ENCODE results near the gene CIAO3. TPM values are rescaled to one million over a fixed set of nuclear protein-coding genes. Genes with fewer than 3 reads are reported as not detected.

CIAO3 gene
- polyA plus RNA-seq, 1 donor from 2014 or later = 57.8 TPM

DNA sequence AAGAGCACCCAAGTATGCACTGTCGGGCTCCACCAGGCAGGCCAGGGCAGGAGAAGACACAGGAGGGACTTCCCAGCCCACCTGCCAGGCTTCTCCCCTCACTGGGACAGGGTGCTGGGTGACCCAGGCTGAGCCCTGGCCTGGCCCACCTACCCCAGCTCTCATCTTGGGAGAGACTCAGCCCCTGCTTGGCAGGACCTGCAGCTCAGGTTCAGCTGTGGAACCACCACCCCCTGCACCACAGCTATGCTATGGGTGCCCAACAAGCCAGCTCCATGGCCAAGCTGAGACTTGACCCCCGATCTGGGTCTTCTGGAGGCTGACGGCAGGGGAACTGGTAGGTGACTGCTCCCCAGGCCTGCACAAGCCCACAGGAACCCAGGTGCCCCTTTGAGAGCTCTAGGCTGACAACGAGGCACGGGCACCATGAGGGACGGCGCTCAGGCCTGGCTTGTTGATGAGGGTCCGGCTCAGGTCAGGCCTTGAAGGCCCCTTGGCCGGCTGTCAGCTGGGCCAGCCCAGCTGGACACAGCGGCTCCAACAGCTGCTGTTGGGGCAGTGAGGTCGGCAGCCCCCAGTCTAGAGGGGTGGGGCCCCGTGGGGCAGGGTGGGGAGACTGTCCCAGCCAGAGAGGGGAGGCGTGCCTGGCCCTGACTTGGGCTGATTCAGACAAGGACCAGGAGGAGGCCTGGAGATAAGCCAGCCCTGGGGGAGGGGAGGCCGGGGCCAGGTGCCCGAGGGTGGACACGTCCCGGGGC is 42.8 kb upstream of the CIAO3 start:
- no peak overlapping the region for H3K4me3 ChIP-seq (ENCODE audit: low read length)
- no peak overlapping the region for H3K9ac ChIP-seq (ENCODE audit: low read length)
- no peaks in the 10 kb centered on the region for H3F3A ChIP-seq (ENCODE audit: insufficient read depth, low read length, poor library complexity, severe bottlenecking)
- no peak overlapping the region for H2AFZ ChIP-seq (ENCODE audit: low read depth, low read length)
- H3K9me3 ChIP-seq (ENCODE audit: low read length) = no peaks in the 10 kb centered on the region
- no peak overlapping the region for H3K4me2 ChIP-seq (ENCODE audit: low read length)
- H3K36me3 ChIP-seq (ENCODE audit: insufficient read depth, low read length) = no peaks in the 10 kb centered on the region
- no peak overlapping the region for H3K27ac ChIP-seq (ENCODE audit: low read length)
- peaks cover 4% of the 10 kb centered on the region for H3K79me2 ChIP-seq (replicated peaks; ENCODE audit: insufficient read depth, low read length)
- TF ChIP-seq RAD21 (conservative IDR thresholded peaks at IDR 0.05) (no peak), POLR2AphosphoS5 (IDR thresholded peaks at IDR 0.05) (no peak), TAF1 (IDR thresholded peaks at IDR 0.05; ENCODE audit: low read depth) (no peak), MXI1 (conservative IDR thresholded peaks at IDR 0.05; ENCODE audit: poor library complexity, severe bottlenecking) (no peak), SMC3 (conservative IDR thresholded peaks at IDR 0.05; ENCODE audit: poor library complexity) (no peak), EP300 (conservative IDR thresholded peaks at IDR 0.05; ENCODE audit: poor library complexity, severe bottlenecking) (no peak), EZH2 (IDR thresholded peaks at IDR 0.05; ENCODE audit: borderline replicate concordance, insufficient read depth, low read length, poor library complexity, severe bottlenecking) (no peak)
- TF ChIP-seq, protein P1, sequence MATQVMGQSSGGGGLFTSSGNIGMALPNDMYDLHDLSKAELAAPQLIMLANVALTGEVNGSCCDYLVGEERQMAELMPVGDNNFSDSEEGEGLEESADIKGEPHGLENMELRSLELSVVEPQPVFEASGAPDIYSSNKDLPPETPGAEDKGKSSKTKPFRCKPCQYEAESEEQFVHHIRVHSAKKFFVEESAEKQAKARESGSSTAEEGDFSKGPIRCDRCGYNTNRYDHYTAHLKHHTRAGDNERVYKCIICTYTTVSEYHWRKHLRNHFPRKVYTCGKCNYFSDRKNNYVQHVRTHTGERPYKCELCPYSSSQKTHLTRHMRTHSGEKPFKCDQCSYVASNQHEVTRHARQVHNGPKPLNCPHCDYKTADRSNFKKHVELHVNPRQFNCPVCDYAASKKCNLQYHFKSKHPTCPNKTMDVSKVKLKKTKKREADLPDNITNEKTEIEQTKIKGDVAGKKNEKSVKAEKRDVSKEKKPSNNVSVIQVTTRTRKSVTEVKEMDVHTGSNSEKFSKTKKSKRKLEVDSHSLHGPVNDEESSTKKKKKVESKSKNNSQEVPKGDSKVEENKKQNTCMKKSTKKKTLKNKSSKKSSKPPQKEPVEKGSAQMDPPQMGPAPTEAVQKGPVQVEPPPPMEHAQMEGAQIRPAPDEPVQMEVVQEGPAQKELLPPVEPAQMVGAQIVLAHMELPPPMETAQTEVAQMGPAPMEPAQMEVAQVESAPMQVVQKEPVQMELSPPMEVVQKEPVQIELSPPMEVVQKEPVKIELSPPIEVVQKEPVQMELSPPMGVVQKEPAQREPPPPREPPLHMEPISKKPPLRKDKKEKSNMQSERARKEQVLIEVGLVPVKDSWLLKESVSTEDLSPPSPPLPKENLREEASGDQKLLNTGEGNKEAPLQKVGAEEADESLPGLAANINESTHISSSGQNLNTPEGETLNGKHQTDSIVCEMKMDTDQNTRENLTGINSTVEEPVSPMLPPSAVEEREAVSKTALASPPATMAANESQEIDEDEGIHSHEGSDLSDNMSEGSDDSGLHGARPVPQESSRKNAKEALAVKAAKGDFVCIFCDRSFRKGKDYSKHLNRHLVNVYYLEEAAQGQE (IDR thresholded peaks at IDR 0.05; ENCODE audit: borderline replicate concordance) = no peak
- TF ChIP-seq, protein P2, sequence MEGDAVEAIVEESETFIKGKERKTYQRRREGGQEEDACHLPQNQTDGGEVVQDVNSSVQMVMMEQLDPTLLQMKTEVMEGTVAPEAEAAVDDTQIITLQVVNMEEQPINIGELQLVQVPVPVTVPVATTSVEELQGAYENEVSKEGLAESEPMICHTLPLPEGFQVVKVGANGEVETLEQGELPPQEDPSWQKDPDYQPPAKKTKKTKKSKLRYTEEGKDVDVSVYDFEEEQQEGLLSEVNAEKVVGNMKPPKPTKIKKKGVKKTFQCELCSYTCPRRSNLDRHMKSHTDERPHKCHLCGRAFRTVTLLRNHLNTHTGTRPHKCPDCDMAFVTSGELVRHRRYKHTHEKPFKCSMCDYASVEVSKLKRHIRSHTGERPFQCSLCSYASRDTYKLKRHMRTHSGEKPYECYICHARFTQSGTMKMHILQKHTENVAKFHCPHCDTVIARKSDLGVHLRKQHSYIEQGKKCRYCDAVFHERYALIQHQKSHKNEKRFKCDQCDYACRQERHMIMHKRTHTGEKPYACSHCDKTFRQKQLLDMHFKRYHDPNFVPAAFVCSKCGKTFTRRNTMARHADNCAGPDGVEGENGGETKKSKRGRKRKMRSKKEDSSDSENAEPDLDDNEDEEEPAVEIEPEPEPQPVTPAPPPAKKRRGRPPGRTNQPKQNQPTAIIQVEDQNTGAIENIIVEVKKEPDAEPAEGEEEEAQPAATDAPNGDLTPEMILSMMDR (IDR thresholded peaks at IDR 0.05; ENCODE audit: poor library complexity, severe bottlenecking) = no peak
- no peaks in the 10 kb centered on the region for H4K20me1 ChIP-seq (ENCODE audit: insufficient read depth)
- H3K27me3 ChIP-seq (ENCODE audit: insufficient read depth, low read depth, low read length) = no peaks in the 10 kb centered on the region
- H3K9me2 ChIP-seq (ENCODE audit: insufficient read depth, low read length) = no peaks in the 10 kb centered on the region

DNA sequence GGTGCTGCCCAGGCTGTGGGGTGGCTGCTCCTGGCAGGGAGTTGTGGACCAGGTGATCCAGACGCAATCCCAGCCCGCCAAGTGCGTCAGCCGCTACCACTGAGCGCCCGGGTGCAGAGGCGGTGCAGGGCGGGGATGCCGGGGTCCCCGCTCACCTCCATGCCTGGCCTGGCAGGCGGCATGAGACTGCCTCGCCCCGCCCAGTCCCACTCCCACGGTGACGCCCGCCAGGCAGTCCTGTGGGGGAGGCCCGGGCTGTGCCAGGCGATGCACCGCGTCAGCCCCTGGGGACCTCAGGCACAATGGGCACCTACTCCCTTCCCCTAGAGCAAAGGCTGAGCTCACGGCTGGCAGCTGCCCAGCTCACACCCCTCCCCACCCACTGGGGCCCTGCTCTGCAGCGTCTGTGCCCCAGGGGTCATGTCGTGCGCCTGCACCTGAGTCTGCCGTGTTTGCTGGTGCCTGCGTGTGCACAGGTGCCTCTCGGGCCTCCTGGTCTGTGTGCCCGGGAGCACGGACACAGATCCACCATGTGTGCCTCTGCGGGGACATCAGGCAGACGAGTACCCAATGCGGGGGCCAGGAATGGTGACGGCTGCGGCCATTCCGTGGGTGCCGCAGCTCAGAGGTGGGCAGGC is 42.1 kb upstream of the CIAO3 start:
- Histone ChIP-seq H3K79me2 (replicated peaks; ENCODE audit: insufficient read depth, low read length) (peaks cover 4% of the 10 kb centered on the region), H3F3A (ENCODE audit: insufficient read depth, low read length, poor library complexity, severe bottlenecking) (no peaks in the 10 kb centered on the region), H3K9me3 (ENCODE audit: low read length) (no peaks in the 10 kb centered on the region), H2AFZ (ENCODE audit: low read depth, low read length) (no peak overlapping the region), H4K20me1 (ENCODE audit: insufficient read depth) (no peaks in the 10 kb centered on the region), H3K9me2 (ENCODE audit: insufficient read depth, low read length) (no peaks in the 10 kb centered on the region), H3K27ac (ENCODE audit: low read length) (no peak overlapping the region), H3K27me3 (ENCODE audit: insufficient read depth, low read depth, low read length) (no peaks in the 10 kb centered on the region), H3K36me3 (ENCODE audit: insufficient read depth, low read length) (no peaks in the 10 kb centered on the region), H3K9ac (ENCODE audit: low read length) (no peak overlapping the region), H3K4me3 (ENCODE audit: low read length) (no peak overlapping the region), H3K4me2 (ENCODE audit: low read length) (no peak overlapping the region)
- TF ChIP-seq POLR2AphosphoS5 (IDR thresholded peaks at IDR 0.05) (no peak), EZH2 (IDR thresholded peaks at IDR 0.05; ENCODE audit: borderline replicate concordance, insufficient read depth, low read length, poor library complexity, severe bottlenecking) (no peak), MXI1 (conservative IDR thresholded peaks at IDR 0.05; ENCODE audit: poor library complexity, severe bottlenecking) (no peak)
- TF ChIP-seq, protein P1 (IDR thresholded peaks at IDR 0.05; ENCODE audit: borderline replicate concordance) = no peak
- TF ChIP-seq, protein P2 (IDR thresholded peaks at IDR 0.05; ENCODE audit: poor library complexity, severe bottlenecking) = no peak
